ENCODE data around the gene SIN3A.

DNA sequence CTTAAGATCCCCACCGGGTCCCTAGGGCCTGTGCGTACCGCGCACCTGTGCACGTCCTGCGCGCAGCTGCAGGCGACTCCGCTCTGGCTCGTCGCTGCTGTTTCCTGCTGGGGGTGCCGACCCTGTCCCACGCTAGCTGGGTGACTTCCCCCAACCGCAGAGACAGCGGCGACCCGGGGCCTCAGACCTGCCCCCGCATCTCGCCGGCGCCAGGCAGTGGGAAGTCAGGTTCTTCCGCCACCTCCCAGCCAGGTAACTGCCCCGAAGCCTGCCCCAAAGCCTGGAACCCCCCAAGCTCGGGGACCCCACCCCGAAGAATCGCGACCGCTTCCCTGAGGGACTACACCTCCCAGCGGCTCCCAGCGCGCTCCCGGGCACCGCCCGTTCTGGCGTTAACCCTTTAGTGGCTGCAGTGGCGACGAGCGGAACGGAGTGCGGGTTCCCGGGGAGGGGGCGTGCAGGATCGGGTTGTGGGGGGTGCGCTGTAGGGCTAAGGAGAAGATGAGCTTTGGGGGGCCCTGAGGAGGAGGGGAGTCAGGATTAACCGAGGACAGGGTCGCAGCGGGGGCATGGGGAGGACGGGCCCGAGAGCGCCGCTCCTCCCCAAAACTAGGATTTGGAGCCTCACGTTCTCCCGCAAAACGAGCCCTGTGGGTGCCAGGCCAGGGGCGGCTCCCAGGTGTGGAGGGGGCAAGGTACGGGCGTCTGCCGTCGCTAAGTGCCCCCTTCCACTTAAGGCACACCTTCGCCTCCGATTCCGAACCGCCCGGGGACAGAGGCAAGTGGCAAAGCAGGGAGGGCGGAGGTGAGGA is 104.1 kb downstream of the SIN3A start:
- TF ChIP-seq, protein P1, sequence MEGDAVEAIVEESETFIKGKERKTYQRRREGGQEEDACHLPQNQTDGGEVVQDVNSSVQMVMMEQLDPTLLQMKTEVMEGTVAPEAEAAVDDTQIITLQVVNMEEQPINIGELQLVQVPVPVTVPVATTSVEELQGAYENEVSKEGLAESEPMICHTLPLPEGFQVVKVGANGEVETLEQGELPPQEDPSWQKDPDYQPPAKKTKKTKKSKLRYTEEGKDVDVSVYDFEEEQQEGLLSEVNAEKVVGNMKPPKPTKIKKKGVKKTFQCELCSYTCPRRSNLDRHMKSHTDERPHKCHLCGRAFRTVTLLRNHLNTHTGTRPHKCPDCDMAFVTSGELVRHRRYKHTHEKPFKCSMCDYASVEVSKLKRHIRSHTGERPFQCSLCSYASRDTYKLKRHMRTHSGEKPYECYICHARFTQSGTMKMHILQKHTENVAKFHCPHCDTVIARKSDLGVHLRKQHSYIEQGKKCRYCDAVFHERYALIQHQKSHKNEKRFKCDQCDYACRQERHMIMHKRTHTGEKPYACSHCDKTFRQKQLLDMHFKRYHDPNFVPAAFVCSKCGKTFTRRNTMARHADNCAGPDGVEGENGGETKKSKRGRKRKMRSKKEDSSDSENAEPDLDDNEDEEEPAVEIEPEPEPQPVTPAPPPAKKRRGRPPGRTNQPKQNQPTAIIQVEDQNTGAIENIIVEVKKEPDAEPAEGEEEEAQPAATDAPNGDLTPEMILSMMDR (IDR thresholded peaks at IDR 0.05; ENCODE audit: insufficient read depth, low read length, poor library complexity, severe bottlenecking): no peak
- TF ChIP-seq EZH2phosphoT487 (conservative IDR thresholded peaks at IDR 0.05; ENCODE audit: low read length): no peak
